ENCODE data around the gene ESAM. TPM values are rescaled to one million over a fixed set of nuclear protein-coding genes. Genes with fewer than 3 reads are reported as not detected.
A peak's percentile ranks its signal among the peaks of the same experiment; 100 is the strongest.

The ESAM gene
- 0.48 TPM for polyA plus RNA-seq (2012; ENCODE audit: insufficient read depth, insufficient read length)

- no peak for DNase-seq (ENCODE audit: low read depth, low spot score)
- peak within 1 kb of the TSS; percentile 63 for H3K4me3 ChIP-seq (ENCODE audit: low read length)
These were observed at the start of gene ESAM for GRCh38 chr11:124762105-124762623. Gene ESAM (minus strand): TSS chr11:124762290. CDS start chr11:124762154, 136 bp downstream.

GRCh38 chr11:124811399-124812125, 49.5 kb upstream of the ESAM start:
- no peak overlapping the region for H3K4me3 ChIP-seq (ENCODE audit: low read length)
- DNase-seq (ENCODE audit: low read depth, low spot score), result no peak

- H3K4me3 ChIP-seq (ENCODE audit: low read length), result no peak overlapping the region
- no peak for DNase-seq (ENCODE audit: low read depth, low spot score)
These were observed 45.7 kb upstream of the ESAM start for GRCh38 chr11:124807660-124808270.

DNA sequence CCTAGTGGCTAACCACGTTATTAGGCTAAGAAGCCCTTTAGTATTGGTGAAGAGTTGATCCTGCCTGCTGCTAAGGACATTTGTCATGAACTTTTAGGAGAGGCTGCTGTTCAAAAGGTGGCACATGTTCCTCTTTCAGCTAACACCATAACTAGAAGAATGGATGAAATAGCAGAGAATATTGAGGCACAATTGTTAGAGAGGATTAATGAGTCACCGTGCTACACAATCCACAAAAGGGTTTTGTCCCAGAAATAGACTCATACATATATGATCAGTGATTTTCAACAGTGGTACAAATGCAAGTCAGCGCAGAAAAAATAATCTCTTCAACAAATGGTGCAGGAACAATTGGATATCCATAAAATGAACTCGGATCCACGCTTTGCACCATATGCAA, 45.1 kb upstream of the ESAM start:
- no peak for DNase-seq (ENCODE audit: low read depth, low spot score)
- no peak overlapping the region for H3K4me3 ChIP-seq (ENCODE audit: low read length)

DNA sequence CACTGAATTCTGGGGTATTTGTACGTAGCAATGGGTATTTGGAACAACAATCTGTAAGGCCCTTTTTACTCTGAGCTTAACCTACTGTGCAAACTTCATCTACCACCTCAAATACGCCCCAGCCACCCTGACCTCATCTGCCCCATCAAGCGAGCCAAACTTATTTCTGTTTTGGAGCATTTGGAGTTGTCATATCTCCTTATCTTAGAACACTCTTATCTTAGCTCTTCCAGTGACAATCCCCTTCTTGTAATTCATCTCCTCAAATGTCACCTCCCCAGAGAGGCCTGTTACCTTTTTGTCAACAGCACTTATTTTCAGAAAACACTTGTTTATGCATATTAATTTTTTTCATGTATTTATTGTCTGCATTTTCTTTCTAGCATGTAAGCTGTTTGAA, 42.8 kb upstream of the ESAM start:
- H3K4me3 ChIP-seq (ENCODE audit: low read length), result no peak overlapping the region
- no peak for DNase-seq (ENCODE audit: low read depth, low spot score)

- DNase-seq (ENCODE audit: low read depth, low spot score), result no peak
- no peak overlapping the region for H3K4me3 ChIP-seq (ENCODE audit: low read length)
These were observed 39.7 kb upstream of the ESAM start for GRCh38 chr11:124801636-124802312.

DNA sequence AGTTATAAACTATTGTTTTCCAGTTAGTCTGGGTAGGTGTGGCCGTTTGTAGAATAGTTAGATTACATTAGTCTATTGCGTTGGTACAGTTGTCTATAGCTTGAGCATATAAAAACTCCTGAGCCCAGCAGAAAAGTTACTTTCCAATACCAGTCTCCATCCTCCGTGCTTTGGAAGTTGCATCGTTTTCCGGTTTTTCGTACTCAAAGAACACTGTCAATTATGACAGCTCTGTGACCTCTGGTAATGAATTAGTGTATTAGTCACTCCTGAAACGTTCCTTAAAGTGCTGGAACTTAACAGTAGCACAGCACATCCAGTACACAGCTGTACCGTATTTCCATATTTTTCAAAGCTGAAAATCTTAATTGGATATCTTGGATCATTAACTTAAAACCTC, 38.9 kb upstream of the ESAM start:
- H3K4me3 ChIP-seq (ENCODE audit: low read length), result peak overlapping the region; percentile 68
- no peak for DNase-seq (ENCODE audit: low read depth, low spot score)

DNA sequence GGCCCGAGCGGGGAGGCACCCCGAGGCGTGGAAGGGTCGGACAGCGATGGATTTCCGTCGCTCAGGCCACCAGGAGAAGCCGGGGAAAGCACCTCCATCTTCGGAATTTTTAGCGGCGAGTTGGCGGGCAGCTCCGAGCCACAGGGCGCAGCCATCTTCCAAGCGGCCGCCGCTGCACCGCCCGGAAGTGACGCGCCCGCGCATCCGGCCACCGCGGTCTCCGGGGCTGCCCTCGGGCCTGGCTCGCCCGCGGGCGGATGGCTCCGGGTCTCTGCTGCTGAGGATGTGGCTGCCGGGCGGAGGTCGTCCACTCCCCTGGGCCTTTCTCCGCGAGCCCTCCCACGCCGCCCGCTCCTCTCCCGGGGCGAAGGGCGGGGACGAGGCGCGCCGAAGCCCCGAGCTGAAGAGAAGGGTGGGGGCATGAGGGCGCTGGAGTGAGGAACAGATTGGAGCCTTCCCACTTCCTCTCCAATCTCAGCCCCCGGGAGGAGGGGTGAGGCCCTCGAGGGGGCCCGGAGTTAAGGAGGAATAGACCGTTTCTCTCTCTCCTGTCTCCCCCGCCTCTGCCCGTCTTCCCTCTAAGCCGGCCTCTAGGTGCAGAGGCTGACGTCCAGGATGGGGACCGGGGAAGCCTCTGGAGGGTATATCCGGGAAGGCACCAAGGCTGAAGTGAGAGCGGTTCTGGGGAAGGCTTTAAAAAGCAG, 38.3 kb upstream of the ESAM start, which contains the start of gene MSANTD2:
MSANTD2 (minus strand) TSS at position 181 of the 704 bp plus-strand sequence; CDS start at position 155, 26 bp downstream.
- H3K4me3 ChIP-seq (ENCODE audit: low read length), result peak within 1 kb of the TSS; percentile 68
- peak; percentile 39 for DNase-seq (ENCODE audit: low read depth, low spot score)

- H3K4me3 ChIP-seq (ENCODE audit: low read length), result peak overlapping the region; percentile 68
- peak; percentile 28 for DNase-seq (ENCODE audit: low read depth, low spot score)
These were observed 37.5 kb upstream of the ESAM start for GRCh38 chr11:124799348-124800225.

- H3K4me3 ChIP-seq (ENCODE audit: low read length), result peak overlapping the region; percentile 68
- DNase-seq (ENCODE audit: low read depth, low spot score), result peak; percentile 49
These were observed 36.9 kb upstream of the ESAM start for GRCh38 chr11:124798991-124799347.

DNA sequence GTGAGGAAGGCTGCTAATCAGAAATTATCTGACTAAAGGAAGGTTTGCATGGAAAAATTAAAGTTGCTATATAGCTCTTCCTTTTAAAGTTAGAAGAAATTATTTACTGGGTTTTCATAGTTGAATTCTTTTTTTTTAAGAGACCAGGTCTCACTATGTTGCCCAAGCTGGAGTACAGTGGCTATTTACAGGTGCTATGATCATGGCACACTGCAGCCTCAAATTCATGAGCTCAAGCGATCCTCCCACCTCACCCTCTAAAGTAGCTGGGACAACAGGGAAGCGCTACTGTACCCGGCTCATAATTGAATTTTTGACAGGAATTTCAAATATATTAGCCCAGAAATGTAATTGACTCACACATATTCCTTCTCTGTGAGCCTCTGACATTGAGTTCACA, 34.2 kb upstream of the ESAM start:
- H3K4me3 ChIP-seq (ENCODE audit: low read length), result no peak overlapping the region
- DNase-seq (ENCODE audit: low read depth, low spot score), result no peak

- peak; percentile 36 for DNase-seq (ENCODE audit: low read depth, low spot score)
- H3K4me3 ChIP-seq (ENCODE audit: low read length), result no peak overlapping the region
These were observed 31.6 kb upstream of the ESAM start for GRCh38 chr11:124793466-124794278.

DNA sequence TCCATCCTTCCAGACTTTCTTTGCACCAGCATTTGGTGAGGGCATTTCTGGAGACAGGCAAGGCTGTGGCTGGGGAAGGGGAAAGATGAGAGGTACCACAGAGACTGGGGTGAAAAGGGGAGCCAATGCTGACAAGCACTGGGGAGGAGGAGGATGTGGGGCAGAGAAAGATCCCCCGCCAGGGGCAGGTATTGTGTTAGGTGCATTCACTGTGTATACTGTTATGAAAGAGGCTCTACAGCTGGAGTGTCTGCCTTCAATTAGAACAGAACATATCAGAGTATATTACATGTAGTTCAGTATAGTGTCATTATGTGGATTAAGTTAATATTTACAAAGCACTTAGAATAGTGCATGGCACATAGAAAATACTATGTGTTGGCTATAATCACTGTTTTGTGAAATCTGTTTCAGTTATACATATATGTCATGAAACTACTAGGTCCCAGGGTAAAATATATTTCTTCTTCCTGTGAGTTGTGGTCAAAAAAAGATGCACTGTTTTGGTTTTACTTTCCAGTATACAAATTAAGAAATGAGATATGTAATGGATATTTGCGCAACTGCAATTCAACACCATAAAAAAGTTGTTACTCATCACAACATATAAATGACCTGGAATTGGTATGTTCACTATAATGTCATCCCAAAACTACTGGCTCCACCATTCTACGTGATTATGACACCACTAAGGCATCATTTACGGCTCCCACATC, 29.7 kb upstream of the ESAM start:
- H3K4me3 ChIP-seq (ENCODE audit: low read length), result no peak overlapping the region
- no peak for DNase-seq (ENCODE audit: low read depth, low spot score)

DNA sequence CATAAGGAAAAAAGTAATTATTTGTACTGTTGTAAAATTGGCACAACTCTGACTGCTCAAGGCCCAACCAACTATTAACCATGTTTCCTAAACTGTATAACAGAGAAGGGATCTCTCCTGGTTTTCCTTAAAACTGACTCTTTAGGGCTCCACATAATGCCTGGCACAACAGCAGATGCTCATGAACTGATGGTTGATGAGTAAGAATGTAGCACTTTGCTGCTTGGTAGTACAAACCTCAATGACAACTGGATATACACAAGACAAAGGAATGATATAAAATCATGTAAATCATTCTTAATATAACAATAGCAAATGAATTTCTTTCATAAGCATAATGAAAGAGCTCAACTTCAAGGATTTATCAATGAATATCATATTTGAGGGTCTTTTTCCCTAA, 26.4 kb upstream of the ESAM start:
- no peak for DNase-seq (ENCODE audit: low read depth, low spot score)

DNA sequence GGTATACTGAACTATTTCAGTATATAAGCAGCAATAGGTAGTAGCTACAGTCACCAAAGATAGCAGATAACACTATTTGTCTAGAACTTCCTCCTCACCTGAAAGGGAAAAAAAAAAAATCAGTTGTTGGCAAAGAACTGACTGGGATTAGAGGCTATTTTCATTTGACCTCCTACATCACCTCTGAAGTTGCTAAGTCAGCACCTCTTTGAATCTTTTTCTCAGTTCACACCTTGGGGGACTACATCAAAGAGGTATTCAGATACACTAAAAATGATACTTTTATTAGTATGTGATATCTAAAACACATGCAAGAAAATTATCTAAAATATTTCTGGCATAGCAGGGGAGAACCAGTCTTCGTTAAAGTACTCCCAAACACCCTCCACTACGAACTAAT, 22.0 kb upstream of the ESAM start:
- no peak for DNase-seq (ENCODE audit: low read depth, low spot score)
- no peak overlapping the region for H3K4me3 ChIP-seq (ENCODE audit: low read length)

More for the DNA sequence above, 26.4 kb upstream of the ESAM start:
- no peak overlapping the region for H3K4me3 ChIP-seq (ENCODE audit: low read length)

- DNase-seq (ENCODE audit: low read depth, low spot score), result no peak
- H3K4me3 ChIP-seq (ENCODE audit: low read length), result no peak overlapping the region
These were observed 20.9 kb upstream of the ESAM start for GRCh38 chr11:124783002-124783401.

- DNase-seq (ENCODE audit: low read depth, low spot score), result no peak
- H3K4me3 ChIP-seq (ENCODE audit: low read length), result no peak overlapping the region
These were observed 17.5 kb upstream of the ESAM start for GRCh38 chr11:124779568-124779967.
